Naive B cell (primary cell): Measurements from ENCODE around the gene THSD4. TPM values are rescaled to one million over a fixed set of nuclear protein-coding genes. Genes with fewer than 3 reads are reported as not detected.
"Not testable (repeated sequence)": the region's sequence is repeated elsewhere in the genome, so short reads cannot be mapped to it uniquely, and the experiment has no call there.

Source experiments
- ATAC-seq, 2 donors: fragments of 150-1000 bp; cut with Tn5 transposase; 2 replicates each; pipeline ENCODE4 v1.10.0; 2021; ENCODE audit warnings: low read depth in 2 of 2, mild to moderate bottlenecking in 2 of 2, moderate library complexity in 2 of 2
- DNase-seq: peaks from one replicate; pipeline ENCODE4 v3.0.0; 2022
- H3K27ac Mint-ChIP-seq, 6 donors: one replicate each; pipeline ENCODE4 v1.8.0; 2020 to 2022; ENCODE audit warnings: mild to moderate bottlenecking in 6 of 6, mixed read lengths in 6 of 6, moderate library complexity in 5 of 6, inconsistent platforms in 2 of 6
- H3K27me3 Mint-ChIP-seq, 3 donors: one replicate each; pipeline ENCODE4 v1.8.0; 2021 to 2022; ENCODE audit warnings: mixed read lengths in 3 of 3, mild to moderate bottlenecking in 1 of 3
- H3K36me3 Mint-ChIP-seq, 2 donors: one replicate each; pipeline ENCODE4 v1.8.0; 2020 to 2022; ENCODE audit warnings: mixed read lengths in 2 of 2, inconsistent platforms in 1 of 2, mild to moderate bottlenecking in 1 of 2
- H3K4me1 Mint-ChIP-seq, 3 donors: one replicate each; pipeline ENCODE4 v1.8.0; 2020 to 2022; ENCODE audit warnings: mixed read lengths in 3 of 3, inconsistent platforms in 1 of 3, mild to moderate bottlenecking in 1 of 3, moderate library complexity in 1 of 3
- H3K4me3 Mint-ChIP-seq, 8 donors: one replicate each; pipeline ENCODE4 v1.8.0; 2020 to 2022; ENCODE audit warnings: mild to moderate bottlenecking in 8 of 8, mixed read lengths in 8 of 8, moderate library complexity in 8 of 8, inconsistent platforms in 2 of 8
- H3K9me3 Mint-ChIP-seq, 7 donors: one replicate each; pipeline ENCODE4 v1.8.0; 2020 to 2022; ENCODE audit warnings: mixed read lengths in 7 of 7, mild to moderate bottlenecking in 5 of 7, inconsistent platforms in 2 of 7, moderate library complexity in 1 of 7
- polyA plus RNA-seq, 6 donors: library from polyadenylated mRNA; unstranded; fragments of 300-500 nt; fragmentation: Illumina TruSeq; gene quantifications; one replicate each; pipeline ENCODE4 v1.2.3, GENCODE V29; 2021; ENCODE audit warnings: low read depth in 6 of 6

THSD4 gene
- polyA plus RNA-seq, 6 donors from 2014 or later: not detected

- no peak for ATAC-seq
- peak overlapping the region in 1 of 8 donors; percentile 39 for H3K4me3 Mint-ChIP-seq
- H3K4me1 Mint-ChIP-seq: peaks cover 0 to 10% (median 7%) of the 10 kb centered on the region in 3 donors
- H3K27ac Mint-ChIP-seq: no peak overlapping the region
- peaks cover 40 to 75% (median 63%) of the 10 kb centered on the region in 3 donors for H3K27me3 Mint-ChIP-seq
- no peak for DNase-seq
- no peaks in the 10 kb centered on the region for H3K36me3 Mint-ChIP-seq
- peaks cover 0 to 4% (median 0%) of the 10 kb centered on the region in 7 donors for H3K9me3 Mint-ChIP-seq
Observed at GRCh38 chr15:71117714-71118305, 2.5 kb downstream of the THSD4 start.

- peaks cover 0 to 10% (median 7%) of the 10 kb centered on the region in 3 donors for H3K4me1 Mint-ChIP-seq
- peaks cover 0 to 4% (median 0%) of the 10 kb centered on the region in 7 donors for H3K9me3 Mint-ChIP-seq
- no peak overlapping the region for H3K4me3 Mint-ChIP-seq
- H3K27ac Mint-ChIP-seq: no peak overlapping the region
- DNase-seq (no peak), ATAC-seq (no peak)
- H3K36me3 Mint-ChIP-seq: no peaks in the 10 kb centered on the region
- H3K27me3 Mint-ChIP-seq: peaks cover 39 to 75% (median 67%) of the 10 kb centered on the region in 3 donors
Observed at GRCh38 chr15:71118345-71118744, 3.1 kb downstream of the THSD4 start.

- peaks cover 35 to 75% (median 68%) of the 10 kb centered on the region in 3 donors for H3K27me3 Mint-ChIP-seq
- peak overlapping the region in 1 of 8 donors; percentile 21 for H3K4me3 Mint-ChIP-seq
- no peak overlapping the region for H3K27ac Mint-ChIP-seq
- no peaks in the 10 kb centered on the region for H3K36me3 Mint-ChIP-seq
- H3K9me3 Mint-ChIP-seq: peaks cover 0 to 4% (median 0%) of the 10 kb centered on the region in 7 donors
- H3K4me1 Mint-ChIP-seq: peaks cover 0 to 10% (median 7%) of the 10 kb centered on the region in 3 donors
- ATAC-seq (no peak), DNase-seq (no peak)
Observed at GRCh38 chr15:71118881-71119632, 3.8 kb downstream of the THSD4 start.

- no peak for ATAC-seq
- H3K4me3 Mint-ChIP-seq: peak overlapping the region in 1 of 8 donors; percentile 12
- peaks cover 0 to 7% (median 5%) of the 10 kb centered on the region in 3 donors for H3K4me1 Mint-ChIP-seq
- no peaks in the 10 kb centered on the region for H3K36me3 Mint-ChIP-seq
- no peak for DNase-seq
- peaks cover 35 to 70% (median 56%) of the 10 kb centered on the region in 3 donors for H3K27me3 Mint-ChIP-seq
- H3K9me3 Mint-ChIP-seq: peaks cover 0 to 4% (median 0%) of the 10 kb centered on the region in 7 donors
- H3K27ac Mint-ChIP-seq: no peak overlapping the region
Observed at GRCh38 chr15:71120428-71120944, 5.2 kb downstream of the THSD4 start.

- no peak overlapping the region for H3K4me3 Mint-ChIP-seq
- peaks cover 29 to 60% (median 51%) of the 10 kb centered on the region in 3 donors for H3K27me3 Mint-ChIP-seq
- peaks cover 0 to 4% (median 0%) of the 10 kb centered on the region in 7 donors for H3K9me3 Mint-ChIP-seq
- no peaks in the 10 kb centered on the region for H3K36me3 Mint-ChIP-seq
- ATAC-seq (no peak), DNase-seq (no peak)
- no peak overlapping the region for H3K27ac Mint-ChIP-seq
- peaks cover 0 to 2% (median 1%) of the 10 kb centered on the region in 3 donors for H3K4me1 Mint-ChIP-seq
Observed at GRCh38 chr15:71121442-71121841, 6.2 kb downstream of the THSD4 start.

GRCh38 chr15:71124937-71125790, 9.9 kb downstream of the THSD4 start:
- Mint-ChIP-seq H3K4me3 (peak overlapping the region in 1 of 8 donors; percentile 44), H3K27me3 (peaks cover 8 to 33% (median 24%) of the 10 kb centered on the region in 3 donors), H3K36me3 (no peaks in the 10 kb centered on the region), H3K4me1 (no peaks in the 10 kb centered on the region), H3K27ac (peak overlapping the region in 1 of 6 donors; percentile 60), H3K9me3 (peaks cover 0 to 4% (median 0%) of the 10 kb centered on the region in 7 donors)
- ATAC-seq (no peak), DNase-seq (no peak)

GRCh38 chr15:71125831-71126450, 10.7 kb downstream of the THSD4 start:
- Mint-ChIP-seq H3K9me3 (peaks cover 0 to 4% (median 0%) of the 10 kb centered on the region in 7 donors), H3K36me3 (no peaks in the 10 kb centered on the region), H3K4me1 (no peaks in the 10 kb centered on the region), H3K27ac (peak overlapping the region in 1 of 6 donors; percentile 60), H3K4me3 (no peak overlapping the region), H3K27me3 (peaks cover 8 to 25% (median 16%) of the 10 kb centered on the region in 3 donors)
- ATAC-seq: no peak
- DNase-seq: no peak

- no peak for ATAC-seq
- no peak overlapping the region for H3K27ac Mint-ChIP-seq
- peaks cover 4 to 14% (median 11%) of the 10 kb centered on the region in 3 donors for H3K27me3 Mint-ChIP-seq
- no peak for DNase-seq
- H3K4me1 Mint-ChIP-seq: no peaks in the 10 kb centered on the region
- no peaks in the 10 kb centered on the region for H3K9me3 Mint-ChIP-seq
- no peaks in the 10 kb centered on the region for H3K36me3 Mint-ChIP-seq
- H3K4me3 Mint-ChIP-seq: no peak overlapping the region
Observed at GRCh38 chr15:71127083-71127482, 11.8 kb downstream of the THSD4 start.

- H3K27me3 Mint-ChIP-seq, DNase-seq, H3K9me3 Mint-ChIP-seq, ATAC-seq, H3K36me3 Mint-ChIP-seq, H3K27ac Mint-ChIP-seq, H3K4me1 Mint-ChIP-seq, H3K4me3 Mint-ChIP-seq: not testable (repeated sequence)
Observed at GRCh38 chr15:71128159-71128558, 12.9 kb downstream of the THSD4 start.

GRCh38 chr15:71128939-71129562, 13.8 kb downstream of the THSD4 start:
- Mint-ChIP-seq H3K4me3 (no peak overlapping the region), H3K9me3 (peaks cover 0 to 4% (median 0%) of the 10 kb centered on the region in 7 donors), H3K27ac (no peak overlapping the region), H3K36me3 (no peaks in the 10 kb centered on the region), H3K4me1 (no peaks in the 10 kb centered on the region), H3K27me3 (peaks cover 7 to 8% (median 8%) of the 10 kb centered on the region in 3 donors)
- ATAC-seq: no peak
- DNase-seq: no peak

GRCh38 chr15:71129669-71130068, 14.4 kb downstream of the THSD4 start:
- Mint-ChIP-seq H3K27ac (no peak overlapping the region), H3K4me1 (no peaks in the 10 kb centered on the region), H3K9me3 (peaks cover 0 to 6% (median 0%) of the 10 kb centered on the region in 7 donors), H3K4me3 (no peak overlapping the region), H3K36me3 (no peaks in the 10 kb centered on the region), H3K27me3 (peaks cover 6 to 12% (median 7%) of the 10 kb centered on the region in 3 donors)
- no peak for DNase-seq
- no peak for ATAC-seq

- Mint-ChIP-seq H3K4me1 (no peaks in the 10 kb centered on the region), H3K36me3 (no peaks in the 10 kb centered on the region), H3K27me3 (peaks cover 0 to 12% (median 7%) of the 10 kb centered on the region in 3 donors), H3K27ac (no peak overlapping the region), H3K9me3 (peaks cover 0 to 9% (median 4%) of the 10 kb centered on the region in 7 donors), H3K4me3 (no peak overlapping the region)
- ATAC-seq (no peak), DNase-seq (no peak)
Observed at GRCh38 chr15:71131601-71132362, 16.5 kb downstream of the THSD4 start.
